Endothelial cell of umbilical vein (primary cell): ENCODE data around the gene RIMS3. TPM values are rescaled to one million over a fixed set of nuclear protein-coding genes. Genes with fewer than 3 reads are reported as not detected.

Experiments
- BruUV-seq: library from RNA; stranded (reverse); fragments of 400-500 nt; replicated peaks from 2 replicates; lab custom pipeline; 2021; lab: Mats Ljungman, UMichigan
- CTCF ChIA-PET: fragments of 300-600, 350-600 bp; sonication (Branson Sonifier 250); formaldehyde crosslinking; loops from one replicate; lab custom pipeline; 2021; ENCODE audit warnings: antibody characterized with exemption, inconsistent platforms; lab: Charles Lee
- POLR2A ChIA-PET: fragments of 300-600, 350-600 bp; sonication (Branson Sonifier 250); formaldehyde crosslinking; loops from one replicate; lab custom pipeline; 2021; ENCODE audit warnings: antibody characterized with exemption, inconsistent platforms; lab: Charles Lee
- DNase-seq: peaks from one replicate; pipeline ENCODE4 v3.0.0-alpha.2; 2011; ENCODE audit warnings: low read depth, low spot score
- FAIRE-seq: peaks from 2 replicates; lab custom pipeline; 2011; peaks lifted over from hg19 to GRCh38; lab: Jason Lieb, UNC
- H2AFZ ChIP-seq: 2 replicates; pipeline ENCODE4 v1.6.0; 2012; ENCODE audit warnings: low read depth, low read length, control low read depth, inconsistent platforms
- H3K27ac ChIP-seq: 2 replicates; pipeline ENCODE4 v1.5.1; 2011; ENCODE audit warnings: low read depth, mild to moderate bottlenecking, control low read depth, low read length, moderate library complexity; ENCODE audit not compliant: insufficient read depth
- H3K27me3 ChIP-seq, 2 experiments: 2 replicates each; pipeline versions ENCODE4 v1.6.0 to v1.6.1; 2011; ENCODE audit warnings: low read length in 2 of 2, mixed read lengths in 1 of 2; ENCODE audit not compliant: control insufficient read depth in 2 of 2, insufficient read depth in 2 of 2
- H3K36me3 ChIP-seq, 2 experiments: 2 replicates in 1 of 2; 3 replicates in 1 of 2; pipeline ENCODE4 v1.5.1; 2011; ENCODE audit warnings: low read length in 2 of 2, mild to moderate bottlenecking in 1 of 2, moderate library complexity in 1 of 2; ENCODE audit not compliant: control insufficient read depth in 2 of 2, insufficient read depth in 2 of 2; ENCODE audit errors: extremely low read depth in 1 of 2
- H3K4me1 ChIP-seq: 3 replicates; pipeline ENCODE4 v1.5.1; 2011; ENCODE audit warnings: mild to moderate bottlenecking, low read length; ENCODE audit not compliant: control insufficient read depth, insufficient read depth; ENCODE audit errors: extremely low read depth
- H3K4me2 ChIP-seq: 2 replicates; pipeline ENCODE4 v1.6.1; 2011; ENCODE audit warnings: low read length, control low read depth, mixed read lengths; ENCODE audit not compliant: insufficient read depth
- H3K4me3 ChIP-seq, 3 experiments: fragments of 200-600 bp in 1 of 3; sonication (generic), shearing (Covaris generic) in 1 of 3; replicated peaks in 1 of 3; 2 replicates each; pipeline ENCODE4 v1.5.1; 2011 to 2016; ENCODE audit warnings: control low read depth in 3 of 3, low read length in 3 of 3, mild to moderate bottlenecking in 2 of 3, inconsistent platforms in 1 of 3, low read depth in 1 of 3, moderate library complexity in 1 of 3; ENCODE audit not compliant: insufficient read depth in 1 of 3
- H3K79me2 ChIP-seq: 2 replicates; pipeline ENCODE4 v1.6.0; 2012; ENCODE audit warnings: low read length, inconsistent platforms; ENCODE audit not compliant: control insufficient read depth, insufficient read depth
- H3K9ac ChIP-seq: replicated peaks from 2 replicates; pipeline ENCODE3; 2011; ENCODE audit warnings: low read length, control low read depth; ENCODE audit not compliant: insufficient read depth; ENCODE audit errors: extremely low read depth
- H3K9me1 ChIP-seq: replicated peaks from 3 replicates; pipeline ENCODE4 v1.6.0; 2011; ENCODE audit warnings: mild to moderate bottlenecking, low read length; ENCODE audit not compliant: control insufficient read depth, insufficient read depth; ENCODE audit errors: extremely low read depth
- H3K9me3 ChIP-seq: replicated peaks from 2 replicates; pipeline ENCODE4 v1.5.1; 2012; ENCODE audit warnings: low read length, inconsistent platforms; ENCODE audit not compliant: control insufficient read depth, insufficient read depth
- H4K20me1 ChIP-seq: replicated peaks from 2 replicates; pipeline ENCODE3; 2011; ENCODE audit warnings: mild to moderate bottlenecking, low read length; ENCODE audit not compliant: control insufficient read depth, insufficient read depth; ENCODE audit errors: extremely low read depth
- EZH2 ChIP-seq: IDR thresholded peaks from 2 replicates; pipeline ENCODE4 v1.6.1; 2012; ENCODE audit warnings: borderline replicate concordance, low read depth, mild to moderate bottlenecking, moderate library complexity, low read length, inconsistent platforms; ENCODE audit not compliant: severe bottlenecking
- FOS ChIP-seq: IDR thresholded peaks from 2 replicates; pipeline ENCODE4 v1.6.1; 2011; ENCODE audit warnings: mild to moderate bottlenecking, low read length, moderate library complexity, borderline replicate concordance; ENCODE audit not compliant: insufficient read depth
- GATA2 ChIP-seq: IDR thresholded peaks from 2 replicates; pipeline ENCODE4 v1.7.0; 2011; ENCODE audit warnings: low read depth, mild to moderate bottlenecking, moderate library complexity, mixed read lengths, low read length; ENCODE audit not compliant: insufficient read length, insufficient read depth
- JUN ChIP-seq: IDR thresholded peaks from 2 replicates; pipeline ENCODE4 v1.6.1; 2011; ENCODE audit warnings: borderline replicate concordance, low read depth; ENCODE audit not compliant: insufficient read length, insufficient read depth
- MYC ChIP-seq: IDR thresholded peaks from one replicate; pipeline ENCODE4 v1.6.1; 2011; ENCODE audit warnings: mild to moderate bottlenecking, low read depth, low read length
- POLR2A ChIP-seq: IDR thresholded peaks from 2 replicates; pipeline ENCODE4 v1.6.1; 2012; ENCODE audit warnings: low read depth, mild to moderate bottlenecking, control low read depth, low read length
- POLR2AphosphoS5 ChIP-seq: IDR thresholded peaks from 2 replicates; pipeline ENCODE4 v1.6.1; 2012; ENCODE audit warnings: low read depth, mild to moderate bottlenecking, control low read depth, low read length, moderate library complexity; ENCODE audit not compliant: insufficient read depth
- dilution Hi-C: fragments of 300-500 bp; cut with MboI; formaldehyde crosslinking; loops from one replicate; pipeline ENCODE4 v1.15.0; 2019; ENCODE audit warnings: low sequenced_read_pairs; ENCODE audit not compliant: extremely low pct_ligation_motif_present
- intact Hi-C: fragments of 100-400 bp; cut with micrococcal nuclease; formaldehyde crosslinking; loops from one replicate; pipeline ENCODE4 v1.10.0; 2022
- polyA plus RNA-seq, 4 experiments: library from polyadenylated mRNA; depleted of rRNA in 3 of 4; stranded (reverse) in 3 of 4; unstranded in 1 of 4; fragments of >200 nt; gene quantifications; 2 replicates each; pipeline versions ENCODE4 v1.2.1 to v1.2.3, GENCODE V29; 2011 to 2012; ENCODE audit warnings: missing spikeins in 1 of 4
- total RNA-seq: library from RNA; stranded (reverse); gene quantifications from 2 replicates; pipeline ENCODE4 v1.2.3, GENCODE V29; 2021
- TF ChIP-seq, protein P1 (sequence below): IDR thresholded peaks from 2 replicates; pipeline ENCODE4 v1.6.1; 2011; ENCODE audit not compliant: insufficient read depth, insufficient read length
- TF ChIP-seq, protein P2 (sequence below), 2 donors: IDR thresholded peaks; 1 replicate in 1 of 2; 2 replicates in 1 of 2; pipeline ENCODE4 v1.5.1; 2011; ENCODE audit warnings: low read length in 2 of 2, mild to moderate bottlenecking in 2 of 2, moderate library complexity in 2 of 2, control low read depth in 1 of 2, inconsistent platforms in 1 of 2, low read depth in 1 of 2; ENCODE audit not compliant: insufficient read depth in 1 of 2; ENCODE audit errors: extremely low read depth in 1 of 2

RIMS3 gene
- total and polyA plus RNA-seq, 2 donors (not counting 3 experiments of a cell fraction or from before 2014, with no cell fraction given): 0.14 to 0.15 TPM

DNA sequence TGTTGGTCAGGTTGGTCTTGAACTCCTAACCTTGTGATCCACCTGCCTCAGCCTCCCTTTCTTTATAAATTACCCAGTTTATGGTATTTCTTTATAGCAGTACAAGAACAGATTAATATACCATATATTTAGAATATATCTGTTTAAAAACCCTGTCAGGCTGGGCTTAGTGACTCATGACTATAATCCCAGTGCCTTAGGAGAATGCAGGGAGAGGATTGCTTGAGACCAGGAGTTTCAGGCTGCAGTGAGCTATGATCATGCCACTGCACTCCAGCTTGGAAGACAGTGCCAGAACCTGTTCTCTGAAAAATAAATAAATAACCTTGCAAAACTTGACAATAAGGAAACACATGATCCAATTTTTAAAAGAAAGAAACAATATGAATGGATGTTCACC lies 90.1 kb downstream of the RIMS3 start:
- FAIRE-seq (no peak), DNase-seq (no peak)
- no peaks in the 10 kb centered on the region for H3K9me1 ChIP-seq
- intact Hi-C loops: loop anchor here (1.0 kb wide), 1 partner anchor 44 kb away; the partner anchor contains the start of gene ZNF684
- ChIA-PET CTCF (no interaction called here), POLR2A (no interaction called here)
- H3K9ac ChIP-seq: no peak overlapping the region
- H3K4me3 ChIP-seq: no peak overlapping the region
- no peaks in the 10 kb centered on the region for H3K9me3 ChIP-seq
- H3K27me3 ChIP-seq: no peaks in the 10 kb centered on the region
- no peak overlapping the region for H3K27ac ChIP-seq
- no TSS peak for BruUV-seq
- no peak overlapping the region for H3K4me2 ChIP-seq
- no peaks in the 10 kb centered on the region for H3K79me2 ChIP-seq
- dilution Hi-C loops: no loop called here
- peaks cover 5% of the 10 kb centered on the region for H3K4me1 ChIP-seq
- H2AFZ ChIP-seq: no peak overlapping the region
- no peaks in the 10 kb centered on the region for H4K20me1 ChIP-seq
- H3K36me3 ChIP-seq: no peaks in the 10 kb centered on the region
- TF ChIP-seq EZH2 (no peak), JUN (no peak), POLR2AphosphoS5 (no peak), FOS (no peak), GATA2 (no peak), MYC (no peak), POLR2A (no peak)
- TF ChIP-seq, protein P1, sequence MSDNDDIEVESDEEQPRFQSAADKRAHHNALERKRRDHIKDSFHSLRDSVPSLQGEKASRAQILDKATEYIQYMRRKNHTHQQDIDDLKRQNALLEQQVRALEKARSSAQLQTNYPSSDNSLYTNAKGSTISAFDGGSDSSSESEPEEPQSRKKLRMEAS: no peak
- TF ChIP-seq, protein P2, sequence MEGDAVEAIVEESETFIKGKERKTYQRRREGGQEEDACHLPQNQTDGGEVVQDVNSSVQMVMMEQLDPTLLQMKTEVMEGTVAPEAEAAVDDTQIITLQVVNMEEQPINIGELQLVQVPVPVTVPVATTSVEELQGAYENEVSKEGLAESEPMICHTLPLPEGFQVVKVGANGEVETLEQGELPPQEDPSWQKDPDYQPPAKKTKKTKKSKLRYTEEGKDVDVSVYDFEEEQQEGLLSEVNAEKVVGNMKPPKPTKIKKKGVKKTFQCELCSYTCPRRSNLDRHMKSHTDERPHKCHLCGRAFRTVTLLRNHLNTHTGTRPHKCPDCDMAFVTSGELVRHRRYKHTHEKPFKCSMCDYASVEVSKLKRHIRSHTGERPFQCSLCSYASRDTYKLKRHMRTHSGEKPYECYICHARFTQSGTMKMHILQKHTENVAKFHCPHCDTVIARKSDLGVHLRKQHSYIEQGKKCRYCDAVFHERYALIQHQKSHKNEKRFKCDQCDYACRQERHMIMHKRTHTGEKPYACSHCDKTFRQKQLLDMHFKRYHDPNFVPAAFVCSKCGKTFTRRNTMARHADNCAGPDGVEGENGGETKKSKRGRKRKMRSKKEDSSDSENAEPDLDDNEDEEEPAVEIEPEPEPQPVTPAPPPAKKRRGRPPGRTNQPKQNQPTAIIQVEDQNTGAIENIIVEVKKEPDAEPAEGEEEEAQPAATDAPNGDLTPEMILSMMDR (IDR thresholded peaks at IDR 0.05; ENCODE audit: extremely low read depth in 1 of 2, insufficient read depth in 1 of 2, low read depth in 1 of 2, low read length in 2 of 2): no peak
